Hepatocyte (in vitro differentiated cells): ENCODE data around the gene SOX13. TPM values are rescaled to one million over a fixed set of nuclear protein-coding genes. Genes with fewer than 3 reads are reported as not detected.

ENCODE experiments used
- DNase-seq: peaks from one replicate; pipeline ENCODE4 v3.0.0-alpha.2; 2016; ENCODE audit warnings: low spot score
- H2AFZ ChIP-seq: fragments of 200-600 bp; sonication (generic); 2 replicates; pipeline ENCODE4 v1.6.0; 2016; ENCODE audit warnings: antibody characterized with exemption, mild to moderate bottlenecking
- H3K27ac ChIP-seq: fragments of 200-600 bp; sonication (generic); 2 replicates; pipeline ENCODE4 v1.5.1; 2016; ENCODE audit warnings: mild to moderate bottlenecking
- H3K27me3 ChIP-seq: fragments of 200-600 bp; sonication (generic); 2 replicates; pipeline ENCODE4 v1.6.1; 2016
- H3K36me3 ChIP-seq: fragments of 200-600 bp; sonication (generic); replicated peaks from 2 replicates; pipeline ENCODE4 v1.5.1; 2016; ENCODE audit warnings: low read depth; ENCODE audit not compliant: insufficient read depth
- H3K4me1 ChIP-seq: fragments of 200-600 bp; sonication (generic); 2 replicates; pipeline ENCODE4 v1.5.1; 2016; ENCODE audit warnings: mild to moderate bottlenecking, moderate library complexity; ENCODE audit not compliant: insufficient read depth
- H3K4me2 ChIP-seq: fragments of 200-600 bp; sonication (generic); 2 replicates; pipeline ENCODE4 v1.6.0; 2016
- H3K4me3 ChIP-seq: fragments of 200-600 bp; sonication (generic); 2 replicates; pipeline ENCODE4 v1.5.1; 2016; ENCODE audit warnings: mild to moderate bottlenecking
- H3K79me2 ChIP-seq: fragments of 200-600 bp; sonication (generic); 2 replicates; pipeline ENCODE4 v1.6.0; 2017; ENCODE audit warnings: mild to moderate bottlenecking
- H3K9me2 ChIP-seq: fragments of 200-600 bp; sonication (generic); replicated peaks from 2 replicates; pipeline ENCODE4 v1.6.0; 2017; ENCODE audit warnings: mild to moderate bottlenecking; ENCODE audit not compliant: insufficient read depth
- H3K9me3 ChIP-seq: fragments of 200-600 bp; sonication (generic); 2 replicates; pipeline ENCODE4 v1.5.1; 2016; ENCODE audit warnings: low read depth, mild to moderate bottlenecking
- H4K20me1 ChIP-seq: fragments of 200-600 bp; sonication (generic); 2 replicates; pipeline ENCODE4 v1.6.0; 2016; ENCODE audit warnings: mild to moderate bottlenecking; ENCODE audit not compliant: insufficient read depth, poor library complexity, severe bottlenecking
- CTCF ChIP-seq: fragments of 200-600 bp; sonication (generic); IDR thresholded peaks from 2 replicates; pipeline ENCODE4 v1.5.1; 2016; ENCODE audit warnings: antibody characterized with exemption, mild to moderate bottlenecking; ENCODE audit not compliant: poor library complexity
- EZH2 ChIP-seq: fragments of 200-600 bp; sonication (generic); IDR thresholded peaks from 2 replicates; pipeline ENCODE4 v1.6.1; 2016; ENCODE audit warnings: antibody characterized with exemption, mild to moderate bottlenecking, borderline replicate concordance
- EZH2phosphoT487 ChIP-seq: fragments of 200-600 bp; sonication (generic); IDR thresholded peaks from one replicate; pipeline ENCODE4 v1.6.1; 2018; ENCODE audit warnings: antibody characterized with exemption, mild to moderate bottlenecking, low read depth, moderate library complexity; ENCODE audit not compliant: unreplicated experiment, severe bottlenecking
- WGBS: methylation state at CpG from one replicate; pipeline ENCODE4 v1.1.6; 2016; ENCODE audit warnings: low lambda C conversion rate; ENCODE audit errors: missing lambda C conversion rate; 5-methylcytosine and 5-hydroxymethylcytosine counted together
- polyA plus RNA-seq: library from polyadenylated mRNA; unstranded; fragments of >200 nt; fragmentation: Nextera tagmentation; extraction: Ambion mirVana; gene quantifications from 2 replicates; pipeline ENCODE4 v1.2.1, GENCODE V29; 2016
- total RNA-seq: library from RNA; depleted of rRNA; stranded (reverse); fragments of >200 nt; gene quantifications from 2 replicates; pipeline ENCODE4 v1.2.3, GENCODE V29; 2014

Gene SOX13
- total and polyA plus RNA-seq, 2 experiments from 2014 or later = 11.9 to 22.3 TPM

- no peak overlapping the region for H3K4me3 ChIP-seq
- H3K79me2 ChIP-seq = no peaks in the 10 kb centered on the region
- no peaks in the 10 kb centered on the region for H3K4me1 ChIP-seq
- no peaks in the 10 kb centered on the region for H3K9me2 ChIP-seq
- no peaks in the 10 kb centered on the region for H3K27me3 ChIP-seq
- H2AFZ ChIP-seq = no peak overlapping the region
- no peak overlapping the region for H3K27ac ChIP-seq
- TF ChIP-seq EZH2 = no peak
- no peak for TF ChIP-seq EZH2phosphoT487
- TF ChIP-seq CTCF = no peak
- no peak overlapping the region for H3K4me2 ChIP-seq
- 100% methylated on average over 2 of the region's 2 CpGs for WGBS
- DNase-seq = no peak
- no peaks in the 10 kb centered on the region for H4K20me1 ChIP-seq
- H3K9me3 ChIP-seq = no peaks in the 10 kb centered on the region
- H3K36me3 ChIP-seq = no peaks in the 10 kb centered on the region
Measured at GRCh38 chr1:204053893-204054292, 19.0 kb upstream of the SOX13 start.

- Histone ChIP-seq H4K20me1 (no peaks in the 10 kb centered on the region), H3K36me3 (no peaks in the 10 kb centered on the region), H3K4me2 (no peak overlapping the region), H3K4me3 (no peak overlapping the region), H3K9me2 (no peaks in the 10 kb centered on the region), H3K9me3 (no peaks in the 10 kb centered on the region), H3K79me2 (no peaks in the 10 kb centered on the region), H3K27me3 (no peaks in the 10 kb centered on the region), H3K4me1 (no peaks in the 10 kb centered on the region), H3K27ac (no peak overlapping the region), H2AFZ (no peak overlapping the region)
- no peak for DNase-seq
- 96% methylated on average over 7 of the region's 7 CpGs for WGBS
- TF ChIP-seq CTCF = no peak
- TF ChIP-seq EZH2 = no peak
- TF ChIP-seq EZH2phosphoT487 = no peak
Measured at GRCh38 chr1:204059970-204060369, 12.9 kb upstream of the SOX13 start.

DNA sequence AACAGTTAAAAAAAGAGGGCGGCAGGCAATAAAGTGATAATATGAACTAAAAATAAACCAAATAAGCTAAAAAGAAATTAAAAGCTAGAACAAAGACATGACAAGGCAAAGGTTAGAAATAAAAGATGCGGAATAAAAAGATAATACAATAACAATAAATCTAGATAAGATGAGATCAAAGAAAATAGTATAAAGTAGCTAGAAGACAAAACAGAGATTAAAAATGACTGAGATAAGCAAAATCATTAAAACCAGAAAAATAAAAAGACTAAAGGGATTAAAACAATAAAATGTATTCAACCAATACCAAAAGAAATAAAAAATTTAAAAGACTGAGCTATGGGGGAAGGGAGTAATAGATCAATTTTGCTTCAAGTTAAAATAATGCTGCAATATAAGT is 10.8 kb upstream of the SOX13 start:
- H3K27me3 ChIP-seq = no peaks in the 10 kb centered on the region
- no peak for TF ChIP-seq EZH2
- no peak for TF ChIP-seq EZH2phosphoT487
- TF ChIP-seq CTCF = no peak
- 36% methylated on average over 2 of the region's 2 CpGs for WGBS

More for the DNA sequence above, 10.8 kb upstream of the SOX13 start:
- no peaks in the 10 kb centered on the region for H3K79me2 ChIP-seq
- no peaks in the 10 kb centered on the region for H4K20me1 ChIP-seq
- no peaks in the 10 kb centered on the region for H3K4me1 ChIP-seq
- H3K4me3 ChIP-seq = no peak overlapping the region
- no peaks in the 10 kb centered on the region for H3K9me2 ChIP-seq
- no peak overlapping the region for H2AFZ ChIP-seq
- no peaks in the 10 kb centered on the region for H3K36me3 ChIP-seq
- DNase-seq = no peak
- no peak overlapping the region for H3K4me2 ChIP-seq
- H3K27ac ChIP-seq = no peak overlapping the region
- no peaks in the 10 kb centered on the region for H3K9me3 ChIP-seq
